H9 (cell line): ENCODE results near the gene SLC6A19. TPM values are rescaled to one million over a fixed set of nuclear protein-coding genes. Genes with fewer than 3 reads are reported as not detected.

Experiments used
- DNase-seq: peaks from one replicate; pipeline ENCODE4 v3.0.0-alpha.2; 2017
- H2AFZ ChIP-seq: one replicate; pipeline ENCODE4 v1.6.1; 2013; ENCODE audit warnings: mild to moderate bottlenecking, low read length, control low read depth, moderate library complexity
- H2AK5ac ChIP-seq: 2 replicates; pipeline ENCODE4 v1.6.1; 2013; ENCODE audit warnings: low read length, control low read depth, mixed read lengths; ENCODE audit not compliant: insufficient read length
- H2BK120ac ChIP-seq: one replicate; pipeline ENCODE4 v1.6.1; 2013; ENCODE audit warnings: low read depth, mild to moderate bottlenecking, low read length, control low read depth, inconsistent platforms; ENCODE audit not compliant: poor library complexity, severe bottlenecking
- H2BK12ac ChIP-seq: 2 replicates; pipeline ENCODE4 v1.6.1; 2013; ENCODE audit warnings: low read length, control low read depth, mixed read lengths, low read depth; ENCODE audit not compliant: insufficient read length
- H2BK15ac ChIP-seq: 2 replicates; pipeline ENCODE4 v1.6.1; 2013; ENCODE audit warnings: low read depth, low read length, control low read depth
- H2BK20ac ChIP-seq: one replicate; pipeline ENCODE4 v1.6.1; 2013; ENCODE audit warnings: low read depth, mild to moderate bottlenecking, low read length, control low read depth, inconsistent platforms; ENCODE audit not compliant: poor library complexity, severe bottlenecking
- H2BK5ac ChIP-seq: 2 replicates; pipeline ENCODE4 v1.6.1; 2013; ENCODE audit warnings: low read length, control low read depth, mixed read lengths; ENCODE audit not compliant: insufficient read length
- H3K14ac ChIP-seq: 2 replicates; pipeline ENCODE4 v1.6.1; 2013; ENCODE audit warnings: low read length, control low read depth; ENCODE audit not compliant: insufficient read depth
- H3K18ac ChIP-seq: 2 replicates; pipeline ENCODE4 v1.6.1; 2013; ENCODE audit warnings: low read depth, mild to moderate bottlenecking, mixed read lengths, low read length, control low read depth; ENCODE audit not compliant: insufficient read length
- H3K23ac ChIP-seq: 2 replicates; pipeline ENCODE4 v1.6.1; 2013; ENCODE audit warnings: low read length, control low read depth, mixed read lengths, low read depth; ENCODE audit not compliant: insufficient read length
- H3K23me2 ChIP-seq: 2 replicates; pipeline ENCODE4 v1.6.1; 2013; ENCODE audit warnings: low read depth, mild to moderate bottlenecking, mixed read lengths, low read length, control low read depth; ENCODE audit not compliant: insufficient read length, poor library complexity, severe bottlenecking
- H3K27ac ChIP-seq: 2 replicates; pipeline ENCODE4 v1.5.1; 2013; ENCODE audit warnings: low read length, control low read depth, mixed read lengths, low read depth; ENCODE audit not compliant: insufficient read length
- H3K27me3 ChIP-seq: 2 replicates; pipeline ENCODE4 v1.6.1; 2013; ENCODE audit warnings: low read length, control low read depth, inconsistent platforms; ENCODE audit not compliant: insufficient read depth
- H3K4ac ChIP-seq: 2 replicates; pipeline ENCODE4 v1.6.1; 2013; ENCODE audit warnings: low read depth, mild to moderate bottlenecking, control low read depth, inconsistent platforms, low read length, moderate library complexity
- H3K4me1 ChIP-seq: 2 replicates; pipeline ENCODE4 v1.6.1; 2013; ENCODE audit warnings: low read length, control low read depth, inconsistent platforms; ENCODE audit not compliant: insufficient read depth
- H3K4me2 ChIP-seq: 2 replicates; pipeline ENCODE4 v1.6.1; 2013; ENCODE audit warnings: low read length, control low read depth, mixed read lengths; ENCODE audit not compliant: insufficient read length, insufficient read depth
- H3K56ac ChIP-seq: 2 replicates; pipeline ENCODE4 v1.6.1; 2013; ENCODE audit warnings: low read depth, mild to moderate bottlenecking, mixed read lengths, low read length, control low read depth; ENCODE audit not compliant: insufficient read length
- H3K79me1 ChIP-seq: 2 replicates; pipeline ENCODE4 v1.6.1; 2013; ENCODE audit warnings: low read depth, mild to moderate bottlenecking, moderate library complexity, low read length, control low read depth, inconsistent platforms; ENCODE audit not compliant: insufficient read depth, poor library complexity, severe bottlenecking
- H3K79me2 ChIP-seq: 2 replicates; pipeline ENCODE4 v1.6.1; 2013; ENCODE audit warnings: low read length, control low read depth, inconsistent platforms; ENCODE audit not compliant: insufficient read depth
- H3K9ac ChIP-seq: 2 replicates; pipeline ENCODE4 v1.6.1; 2013; ENCODE audit warnings: low read length, control low read depth, mixed read lengths; ENCODE audit not compliant: insufficient read length; ENCODE audit errors: extremely low read depth
- H3K9me3 ChIP-seq: one replicate; pipeline ENCODE4 v1.6.1; 2013; ENCODE audit warnings: low read depth, low read length, inconsistent platforms; ENCODE audit not compliant: control insufficient read depth
- H3T11ph ChIP-seq: one replicate; pipeline ENCODE4 v1.6.1; 2013; ENCODE audit warnings: mild to moderate bottlenecking, low read length, control low read depth, inconsistent platforms
- H4K20me1 ChIP-seq: one replicate; pipeline ENCODE4 v1.6.1; 2013; ENCODE audit not compliant: control insufficient read depth, insufficient read length, insufficient read depth
- H4K5ac ChIP-seq: 2 replicates; pipeline ENCODE4 v1.6.1; 2013; ENCODE audit warnings: low read depth, mild to moderate bottlenecking, mixed read lengths, low read length, control low read depth; ENCODE audit not compliant: insufficient read length
- H4K8ac ChIP-seq: replicated peaks from 2 replicates; pipeline ENCODE4 v1.6.1; 2013; ENCODE audit warnings: low read length, control low read depth, mixed read lengths, low read depth; ENCODE audit not compliant: insufficient read length
- H4K91ac ChIP-seq: 2 replicates; pipeline ENCODE4 v1.6.1; 2013; ENCODE audit warnings: low read depth, mild to moderate bottlenecking, moderate library complexity, mixed read lengths, low read length, control low read depth; ENCODE audit not compliant: insufficient read length
- H3K27ac Mint-ChIP-seq, 3 experiments: 2 replicates in 2 of 3; 3 replicates in 1 of 3; pipeline ENCODE4 v1.8.0; 2020 to 2021; ENCODE audit warnings: mixed read lengths in 3 of 3, mild to moderate bottlenecking in 1 of 3, moderate library complexity in 1 of 3
- H3K27me3 Mint-ChIP-seq: 2 replicates; pipeline ENCODE4 v1.8.0; 2021; ENCODE audit warnings: low read depth, mild to moderate bottlenecking, moderate library complexity, mixed read lengths
- H3K36me3 Mint-ChIP-seq, 3 experiments: 2 replicates in 2 of 3; 3 replicates in 1 of 3; pipeline ENCODE4 v1.8.0; 2020 to 2021; ENCODE audit warnings: low read depth in 3 of 3, mixed read lengths in 3 of 3; ENCODE audit not compliant: insufficient read depth in 1 of 3
- H3K4me1 Mint-ChIP-seq, 2 experiments: 2 replicates each; pipeline ENCODE4 v1.8.0; 2020; ENCODE audit warnings: mixed read lengths in 2 of 2
- H3K4me3 Mint-ChIP-seq, 2 experiments: 2 replicates in 1 of 2; 3 replicates in 1 of 2; pipeline ENCODE4 v1.8.0; 2020 to 2021; ENCODE audit warnings: mild to moderate bottlenecking in 2 of 2, mixed read lengths in 2 of 2, moderate library complexity in 1 of 2
- H3K9me3 Mint-ChIP-seq, 2 experiments: 2 replicates in 1 of 2; 3 replicates in 1 of 2; pipeline ENCODE4 v1.8.0; 2020; ENCODE audit warnings: mild to moderate bottlenecking in 2 of 2, mixed read lengths in 2 of 2, moderate library complexity in 1 of 2
- WGBS: extraction: QIAGEN DNeasy Blood & Tissue Kit; methylation state at CpG from one replicate; pipeline ENCODE4 v1.1.7; 2013; ENCODE audit warnings: missing lambda C conversion rate, low lambda C conversion rate, mixed read lengths; ENCODE audit not compliant: insufficient read length; ENCODE audit errors: extremely low coverage; 5-methylcytosine and 5-hydroxymethylcytosine counted together
- total RNA-seq: library from RNA; stranded (reverse); gene quantifications from 2 replicates; pipeline ENCODE4 v1.2.1, GENCODE V29; 2021
- TF ChIP-seq, protein P1 (sequence below): fragments of 200-600 bp; sonication (generic); conservative IDR thresholded peaks from 3 replicates; pipeline ENCODE4 v1.8.0; 2021; ENCODE audit warnings: antibody characterized with exemption, mild to moderate bottlenecking

SLC6A19 gene
- total RNA-seq, 1 experiment from 2014 or later: not detected

DNA sequence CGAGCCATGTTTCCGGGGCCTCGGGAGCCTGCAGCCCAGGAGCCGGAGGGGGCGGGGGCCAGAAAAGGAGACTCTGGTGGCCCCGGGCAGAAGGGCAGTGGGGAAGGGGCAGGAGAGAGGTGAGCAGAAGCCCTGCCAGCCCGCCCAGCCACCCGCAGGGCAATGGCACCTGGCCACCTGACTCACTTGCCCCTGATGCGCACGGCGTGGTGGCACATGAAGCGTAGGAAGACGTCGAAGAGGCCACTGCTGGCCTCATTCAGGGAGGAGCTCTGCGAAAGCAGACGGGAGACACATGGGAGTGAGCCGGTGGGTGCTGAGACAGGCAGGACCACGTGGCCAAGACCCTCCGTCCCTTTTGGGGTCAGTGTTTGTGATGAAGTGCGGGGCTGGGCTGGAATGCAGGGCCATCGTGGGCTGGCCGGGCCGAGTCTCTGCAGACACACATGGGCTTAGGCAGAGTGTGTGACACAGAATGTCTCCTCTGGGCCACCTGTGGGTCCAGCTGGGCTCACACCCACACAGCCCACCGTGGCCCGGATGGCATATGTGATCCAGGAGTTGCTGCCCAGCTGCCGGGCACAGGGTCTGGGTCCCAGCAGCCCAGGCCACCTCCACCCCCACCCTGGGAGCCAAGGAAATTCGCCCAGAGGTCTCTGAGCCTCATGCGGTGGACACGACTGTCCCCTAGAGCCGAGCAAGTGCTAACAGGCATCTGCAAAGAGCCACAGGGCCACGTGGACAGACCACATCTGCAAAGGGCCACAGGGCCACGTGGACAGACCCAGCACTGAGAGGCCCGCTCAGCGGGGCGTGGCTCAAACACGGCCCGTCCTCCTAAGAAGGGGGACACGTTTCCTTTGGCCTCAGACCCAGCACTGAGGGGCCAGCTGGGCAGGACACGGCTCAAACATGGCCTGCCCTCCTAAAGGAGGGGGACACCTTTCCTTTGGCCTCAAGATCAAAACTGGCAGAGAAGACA, 69.8 kb downstream of the SLC6A19 start:
- Mint-ChIP-seq H3K36me3 (peaks cover 20 to 40% (median 31%) of the 10 kb centered on the region in 3 experiments; a peak in 6 of 7 replicates), H3K4me1 (no peaks in the 10 kb centered on the region), H3K27me3 (peaks cover 1% of the 10 kb centered on the region; the same call in 1 of the 2 replicates), H3K27ac (peak overlapping the region in 2 of 3 experiments; percentile 27 to 34; a peak in 3 of 7 replicates), H3K9me3 (no peaks in the 10 kb centered on the region), H3K4me3 (no peak overlapping the region)
- H3K27me3 ChIP-seq: no peaks in the 10 kb centered on the region
- no CpG with 5 or more reads among the region's 39 CpGs for whole genome bisulfite sequencing
- no peak overlapping the region for H3T11ph ChIP-seq
- H4K8ac ChIP-seq: no peak overlapping the region
- H2BK12ac ChIP-seq: no peak overlapping the region
- H3K4me2 ChIP-seq: no peak overlapping the region
- no peak overlapping the region for H3K4ac ChIP-seq
- no peak overlapping the region for H3K27ac ChIP-seq
- H3K18ac ChIP-seq: no peak overlapping the region
- no peaks in the 10 kb centered on the region for H3K4me1 ChIP-seq
- H2BK5ac ChIP-seq: no peak overlapping the region
- DNase-seq: no peak
- no peak overlapping the region for H2BK120ac ChIP-seq
- no peak overlapping the region for H3K9ac ChIP-seq
- no peak overlapping the region for H2AFZ ChIP-seq
- H4K20me1 ChIP-seq: no peaks in the 10 kb centered on the region
- no peak overlapping the region for H4K91ac ChIP-seq
- H4K5ac ChIP-seq: no peak overlapping the region
- no peaks in the 10 kb centered on the region for H3K9me3 ChIP-seq
- H3K23ac ChIP-seq: no peak overlapping the region
- no peak overlapping the region; the same call in 1 of the 2 replicates for H3K14ac ChIP-seq
- peaks cover 2% of the 10 kb centered on the region; the same call in 1 of the 2 replicates for H3K79me2 ChIP-seq
- TF ChIP-seq, protein P1, sequence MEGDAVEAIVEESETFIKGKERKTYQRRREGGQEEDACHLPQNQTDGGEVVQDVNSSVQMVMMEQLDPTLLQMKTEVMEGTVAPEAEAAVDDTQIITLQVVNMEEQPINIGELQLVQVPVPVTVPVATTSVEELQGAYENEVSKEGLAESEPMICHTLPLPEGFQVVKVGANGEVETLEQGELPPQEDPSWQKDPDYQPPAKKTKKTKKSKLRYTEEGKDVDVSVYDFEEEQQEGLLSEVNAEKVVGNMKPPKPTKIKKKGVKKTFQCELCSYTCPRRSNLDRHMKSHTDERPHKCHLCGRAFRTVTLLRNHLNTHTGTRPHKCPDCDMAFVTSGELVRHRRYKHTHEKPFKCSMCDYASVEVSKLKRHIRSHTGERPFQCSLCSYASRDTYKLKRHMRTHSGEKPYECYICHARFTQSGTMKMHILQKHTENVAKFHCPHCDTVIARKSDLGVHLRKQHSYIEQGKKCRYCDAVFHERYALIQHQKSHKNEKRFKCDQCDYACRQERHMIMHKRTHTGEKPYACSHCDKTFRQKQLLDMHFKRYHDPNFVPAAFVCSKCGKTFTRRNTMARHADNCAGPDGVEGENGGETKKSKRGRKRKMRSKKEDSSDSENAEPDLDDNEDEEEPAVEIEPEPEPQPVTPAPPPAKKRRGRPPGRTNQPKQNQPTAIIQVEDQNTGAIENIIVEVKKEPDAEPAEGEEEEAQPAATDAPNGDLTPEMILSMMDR: no peak
- H3K23me2 ChIP-seq: no peaks in the 10 kb centered on the region
- no peak overlapping the region for H2BK15ac ChIP-seq
- no peaks in the 10 kb centered on the region for H3K79me1 ChIP-seq
- H3K56ac ChIP-seq: no peak overlapping the region
- no peak overlapping the region for H2AK5ac ChIP-seq
- H2BK20ac ChIP-seq: no peak overlapping the region
